GM21390 (cell line): ENCODE data around the gene FXYD4.
"Not testable (repeated sequence)": the region's sequence is repeated elsewhere in the genome, so short reads cannot be mapped to it uniquely, and the experiment has no call there.

ENCODE experiments used
- ATAC-seq: cut with Tn5 transposase; IDR thresholded peaks from one replicate; pipeline ENCODE4 v1.9.1; 2021; ENCODE audit not compliant: unreplicated experiment

The FXYD4 gene

GRCh38 chr10:43415544-43415943 lies 44.1 kb downstream of the FXYD4 start:
- ATAC-seq: no peak

GRCh38 chr10:43417950-43418768 lies 46.7 kb downstream of the FXYD4 start:
- ATAC-seq: no peak

- no peak for ATAC-seq
Measured at GRCh38 chr10:43419997-43420368, 48.5 kb downstream of the FXYD4 start.

- ATAC-seq: peak; percentile 85
Measured at GRCh38 chr10:43420369-43421200, 49.1 kb downstream of the FXYD4 start.

GRCh38 chr10:43421201-43421507 lies 49.7 kb downstream of the FXYD4 start:
- ATAC-seq: no peak

- no peak for ATAC-seq
Measured at GRCh38 chr10:43421519-43421918, 50.1 kb downstream of the FXYD4 start.

- not testable (repeated sequence) for ATAC-seq
Measured at GRCh38 chr10:43421944-43422343, 50.5 kb downstream of the FXYD4 start.

- no peak for ATAC-seq
Measured at GRCh38 chr10:43424416-43424815, 53.0 kb downstream of the FXYD4 start.
